ENCODE results near the gene LRP1B. TPM values are rescaled to one million over a fixed set of nuclear protein-coding genes. Genes with fewer than 3 reads are reported as not detected.

Gene LRP1B
- total RNA-seq, 2 donors from 2014 or later: 0.91 to 1.2 TPM

DNA sequence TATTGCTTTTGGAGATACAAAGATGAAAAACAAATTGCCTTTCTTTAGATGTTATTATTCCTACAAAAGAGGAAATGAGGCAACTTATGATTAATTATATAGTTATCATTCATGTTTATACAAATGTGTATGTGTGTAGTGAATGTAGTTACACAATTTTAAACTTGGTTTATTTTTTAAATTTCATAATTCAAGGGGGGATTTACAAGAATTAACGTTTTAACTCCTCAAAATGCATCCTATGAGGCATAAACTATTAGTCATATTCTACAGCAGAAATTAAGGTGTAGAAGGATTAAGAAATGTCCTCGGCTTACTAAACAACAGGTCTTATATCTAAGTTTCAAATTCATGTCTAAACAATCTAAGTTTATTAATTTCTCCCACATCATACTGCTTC is 1545.8 kb downstream of the LRP1B start:
- intact Hi-C loops (cut with DNase I): no loop called here
- H3K36me3 ChIP-seq: no peaks in the 10 kb centered on the region
- H3K4me3 ChIP-seq: no peak overlapping the region
- 60% methylated on average over 2 of the region's 2 CpGs for WGBS
- H3K9me3 ChIP-seq: no peaks in the 10 kb centered on the region
- H3K4me1 ChIP-seq (replicated peaks): no peaks in the 10 kb centered on the region
- H3K27me3 ChIP-seq (replicated peaks; ENCODE audit: insufficient read depth): no peaks in the 10 kb centered on the region
- DNase-seq (ENCODE audit: low spot score): no peak
- TF ChIP-seq POLR2AphosphoS5 (IDR thresholded peaks at IDR 0.05) (no peak), POLR2A (IDR thresholded peaks at IDR 0.05) (no peak)
- TF ChIP-seq, protein P1, sequence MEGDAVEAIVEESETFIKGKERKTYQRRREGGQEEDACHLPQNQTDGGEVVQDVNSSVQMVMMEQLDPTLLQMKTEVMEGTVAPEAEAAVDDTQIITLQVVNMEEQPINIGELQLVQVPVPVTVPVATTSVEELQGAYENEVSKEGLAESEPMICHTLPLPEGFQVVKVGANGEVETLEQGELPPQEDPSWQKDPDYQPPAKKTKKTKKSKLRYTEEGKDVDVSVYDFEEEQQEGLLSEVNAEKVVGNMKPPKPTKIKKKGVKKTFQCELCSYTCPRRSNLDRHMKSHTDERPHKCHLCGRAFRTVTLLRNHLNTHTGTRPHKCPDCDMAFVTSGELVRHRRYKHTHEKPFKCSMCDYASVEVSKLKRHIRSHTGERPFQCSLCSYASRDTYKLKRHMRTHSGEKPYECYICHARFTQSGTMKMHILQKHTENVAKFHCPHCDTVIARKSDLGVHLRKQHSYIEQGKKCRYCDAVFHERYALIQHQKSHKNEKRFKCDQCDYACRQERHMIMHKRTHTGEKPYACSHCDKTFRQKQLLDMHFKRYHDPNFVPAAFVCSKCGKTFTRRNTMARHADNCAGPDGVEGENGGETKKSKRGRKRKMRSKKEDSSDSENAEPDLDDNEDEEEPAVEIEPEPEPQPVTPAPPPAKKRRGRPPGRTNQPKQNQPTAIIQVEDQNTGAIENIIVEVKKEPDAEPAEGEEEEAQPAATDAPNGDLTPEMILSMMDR (IDR thresholded peaks at IDR 0.05): no peak
- no peak overlapping the region for H3K27ac ChIP-seq

DNA sequence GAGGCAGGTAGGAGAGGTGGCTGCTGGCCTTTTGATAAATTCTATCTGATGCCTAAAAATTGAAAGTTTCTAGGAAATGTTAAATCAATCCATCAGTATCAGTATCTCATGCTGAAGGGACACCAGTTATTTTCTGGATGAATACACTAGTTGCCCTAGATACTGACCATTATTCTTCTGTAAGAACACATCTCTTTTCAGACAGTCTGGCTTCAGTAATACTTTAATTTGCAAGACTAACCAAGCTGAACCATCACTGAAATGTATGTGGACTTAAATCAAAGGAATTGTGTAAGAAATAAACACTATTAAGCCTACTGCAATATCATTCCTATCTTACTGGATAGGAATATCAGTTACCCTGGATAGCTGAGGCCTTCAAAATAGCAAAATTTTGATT is 1546.3 kb downstream of the LRP1B start:
- Histone ChIP-seq H3K36me3 (no peaks in the 10 kb centered on the region), H3K27ac (no peak overlapping the region), H3K4me3 (no peak overlapping the region), H3K27me3 (replicated peaks; ENCODE audit: insufficient read depth) (no peaks in the 10 kb centered on the region), H3K9me3 (no peaks in the 10 kb centered on the region), H3K4me1 (replicated peaks) (no peaks in the 10 kb centered on the region)
- intact Hi-C loops (cut with DNase I): no loop called here
- TF ChIP-seq, protein P1 (IDR thresholded peaks at IDR 0.05): no peak
- TF ChIP-seq POLR2AphosphoS5 (IDR thresholded peaks at IDR 0.05) (no peak), POLR2A (IDR thresholded peaks at IDR 0.05) (no peak)
- no peak for DNase-seq (ENCODE audit: low spot score)

DNA sequence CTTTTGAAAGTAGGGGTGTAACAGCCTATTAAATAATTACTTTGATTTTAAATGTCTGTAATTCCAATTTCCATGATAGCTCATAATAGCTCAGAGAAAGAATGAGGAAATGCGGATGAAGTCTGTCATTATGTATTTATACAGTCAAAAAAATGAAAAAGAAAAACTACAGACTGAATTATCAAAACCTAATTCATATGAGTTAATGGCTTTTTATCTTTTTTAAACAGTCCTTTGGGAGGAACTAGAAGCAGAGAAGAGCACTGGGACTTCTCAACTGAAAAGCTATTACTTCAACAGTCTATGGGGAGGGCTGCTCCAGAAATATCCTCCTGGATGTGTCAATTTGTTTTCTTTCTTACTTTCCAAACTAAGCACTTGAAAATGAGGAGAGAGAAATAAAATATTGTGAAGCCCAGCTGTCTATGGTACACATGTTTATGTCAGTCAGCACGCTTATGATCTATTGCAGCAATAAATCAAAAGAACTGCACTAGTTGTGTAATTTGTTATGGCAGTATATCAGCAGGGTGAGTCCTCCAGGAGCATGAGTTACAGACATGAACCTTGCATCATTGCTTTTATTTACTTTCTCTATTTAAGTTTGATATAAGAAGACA is 1550.2 kb downstream of the LRP1B start:
- no peak overlapping the region for H3K27ac ChIP-seq
- no peaks in the 10 kb centered on the region for H3K36me3 ChIP-seq
- no peaks in the 10 kb centered on the region for H3K9me3 ChIP-seq
- intact Hi-C loops (cut with DNase I): no loop called here
- 72% methylated on average over 2 of the region's 2 CpGs for WGBS
- TF ChIP-seq POLR2AphosphoS5 (IDR thresholded peaks at IDR 0.05) (no peak), POLR2A (IDR thresholded peaks at IDR 0.05) (no peak)
- TF ChIP-seq, protein P1 (IDR thresholded peaks at IDR 0.05): no peak
- no peaks in the 10 kb centered on the region for H3K4me1 ChIP-seq (replicated peaks)
- H3K27me3 ChIP-seq (replicated peaks; ENCODE audit: insufficient read depth): no peaks in the 10 kb centered on the region
- no peak overlapping the region for H3K4me3 ChIP-seq
- DNase-seq (ENCODE audit: low spot score): no peak

DNA sequence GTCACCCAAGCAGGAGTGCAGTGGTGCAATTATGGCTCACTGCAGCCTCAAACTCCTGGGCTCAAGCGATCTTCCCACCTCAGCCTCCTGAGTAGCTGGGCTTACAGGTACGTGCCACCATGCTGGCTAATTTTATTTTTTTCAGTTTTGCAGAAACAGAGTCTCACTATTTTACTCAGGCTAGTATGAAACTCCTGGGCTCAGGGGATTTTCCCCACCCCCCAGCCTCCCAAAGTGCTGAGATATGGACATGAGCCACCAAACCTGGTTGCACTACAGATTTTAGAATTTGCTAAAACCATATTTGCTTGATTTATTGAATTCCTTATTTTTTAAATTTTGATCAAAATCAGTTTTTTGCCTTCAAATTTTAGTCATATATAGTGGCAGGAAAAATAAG is 1553.4 kb downstream of the LRP1B start:
- WGBS: 87% methylated on average over 2 of the region's 2 CpGs
- no peaks in the 10 kb centered on the region for H3K27me3 ChIP-seq (replicated peaks; ENCODE audit: insufficient read depth)
- TF ChIP-seq, protein P1 (IDR thresholded peaks at IDR 0.05): no peak
- TF ChIP-seq POLR2AphosphoS5 (IDR thresholded peaks at IDR 0.05) (no peak), POLR2A (IDR thresholded peaks at IDR 0.05) (no peak)
- DNase-seq (ENCODE audit: low spot score): no peak
- no peak overlapping the region for H3K4me3 ChIP-seq
- intact Hi-C loops (cut with DNase I): no loop called here
- no peaks in the 10 kb centered on the region for H3K4me1 ChIP-seq (replicated peaks)
- H3K36me3 ChIP-seq: no peaks in the 10 kb centered on the region
- no peaks in the 10 kb centered on the region for H3K9me3 ChIP-seq
- no peak overlapping the region for H3K27ac ChIP-seq

DNA sequence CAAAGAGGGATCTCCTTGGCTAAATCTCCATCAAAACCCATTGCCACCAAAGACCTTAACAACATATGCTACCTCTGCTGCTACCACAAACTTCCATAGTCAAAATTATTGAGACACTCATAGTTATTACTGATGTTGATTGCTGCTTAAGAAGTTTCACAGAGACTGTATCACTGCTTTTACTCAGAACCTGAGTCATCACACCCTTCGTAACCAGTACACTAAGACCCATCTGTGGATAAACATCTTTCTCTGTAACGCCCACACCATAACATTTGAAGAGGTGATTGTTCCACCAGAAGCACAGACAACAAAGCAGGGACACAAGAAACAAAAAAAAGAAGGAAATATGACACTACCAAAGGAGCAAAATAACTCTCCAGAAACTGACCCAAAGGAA is 1563.1 kb downstream of the LRP1B start:
- Histone ChIP-seq H3K27ac (no peak overlapping the region), H3K4me3 (no peak overlapping the region), H3K36me3 (no peaks in the 10 kb centered on the region), H3K4me1 (replicated peaks) (no peaks in the 10 kb centered on the region), H3K9me3 (no peaks in the 10 kb centered on the region), H3K27me3 (replicated peaks; ENCODE audit: insufficient read depth) (no peaks in the 10 kb centered on the region)
- TF ChIP-seq POLR2AphosphoS5 (IDR thresholded peaks at IDR 0.05): no peak
- TF ChIP-seq, protein P1 (IDR thresholded peaks at IDR 0.05): no peak
- TF ChIP-seq POLR2A (IDR thresholded peaks at IDR 0.05): no peak
- WGBS: 92% methylated on average over 2 of the region's 2 CpGs
- DNase-seq (ENCODE audit: low spot score): no peak
- intact Hi-C loops (cut with DNase I): no loop called here
